HepG2 (cell line): ENCODE measurements around the gene LINGO3. TPM values are rescaled to one million over a fixed set of nuclear protein-coding genes. Genes with fewer than 3 reads are reported as not detected.

ENCODE experiments used
- ATAC-seq: fragments of 200-7000 bp; cut with Tn5 transposase; 3 replicates; pipeline ENCODE4 v1.9.1; 2020; ENCODE audit warnings: mild to moderate bottlenecking, moderate library complexity
- BruUV-seq: library from RNA; stranded (reverse); fragments of 400-500 nt; replicated peaks from 2 replicates; lab custom pipeline; 2021; lab: Mats Ljungman, UMichigan
- CTCF ChIA-PET: fragments of 300-600 bp; formaldehyde crosslinking; extraction: SDS; loops from one replicate; lab custom pipeline; 2021; ENCODE audit warnings: low total read pairs, inconsistent platforms, low intra/inter-chr PET ratio; lab: Yijun Ruan, JAX
- POLR2A ChIA-PET: fragments of 350-600 bp; sonication (Branson Sonifier 250); formaldehyde crosslinking; loops from one replicate; lab custom pipeline; 2020; ENCODE audit warnings: antibody characterized with exemption, inconsistent platforms; lab: Yijun Ruan, JAX
- DNase-seq: peaks from one replicate; pipeline ENCODE4 v3.0.0-alpha.2; 2015; ENCODE audit warnings: low spot score
- FAIRE-seq: peaks from 3 replicates; lab custom pipeline; 2011; peaks lifted over from hg19 to GRCh38; lab: Jason Lieb, UNC
- H2AFZ ChIP-seq: one replicate; pipeline ENCODE4 v1.6.1; 2011; ENCODE audit warnings: low read length, inconsistent platforms
- H3K27ac ChIP-seq: fragments of 300-600 bp; 3 replicates; pipeline ENCODE4 v1.8.0; 2011; ENCODE audit warnings: mixed run types, mild to moderate bottlenecking, mixed read lengths, low read length, inconsistent platforms; ENCODE audit not compliant: insufficient read depth; ENCODE audit errors: extremely low read length
- H3K27me3 ChIP-seq, 2 experiments: fragments of 200-600 bp in 1 of 2; 2 replicates in 1 of 2; 3 replicates in 1 of 2; pipeline versions ENCODE4 v1.6.0 to v1.8.0; 2011; ENCODE audit warnings: low read length in 2 of 2, mild to moderate bottlenecking in 2 of 2, moderate library complexity in 2 of 2, inconsistent platforms in 1 of 2; ENCODE audit not compliant: insufficient read depth in 2 of 2, control insufficient read depth in 1 of 2
- H3K36me3 ChIP-seq, 2 experiments: fragments of 200-600 bp in 1 of 2; replicated peaks in 1 of 2; 2 replicates in 1 of 2; 3 replicates in 1 of 2; pipeline versions ENCODE4 v1.5.1 to v1.8.0; 2011; ENCODE audit warnings: low read length in 2 of 2, inconsistent platforms in 1 of 2; ENCODE audit not compliant: insufficient read depth in 2 of 2, control insufficient read depth in 1 of 2
- H3K4me1 ChIP-seq: 2 replicates; pipeline ENCODE4 v1.5.1; 2012; ENCODE audit warnings: low read length, inconsistent platforms; ENCODE audit not compliant: insufficient read depth
- H3K4me2 ChIP-seq: 2 replicates; pipeline ENCODE4 v1.6.0; 2011; ENCODE audit warnings: low read depth, low read length, inconsistent platforms
- H3K4me3 ChIP-seq, 3 experiments: fragments of 200-600 bp in 1 of 3; sonication (generic), shearing (Covaris generic) in 1 of 3; replicated peaks in 1 of 3; 2 replicates each; pipeline ENCODE4 v1.5.1; 2011 to 2016; ENCODE audit warnings: low read length in 3 of 3, inconsistent platforms in 2 of 3, low read depth in 2 of 3, mild to moderate bottlenecking in 2 of 3, control low read depth in 1 of 3, mixed read lengths in 1 of 3; ENCODE audit not compliant: insufficient read depth in 1 of 3
- H3K79me2 ChIP-seq: one replicate; pipeline ENCODE4 v1.6.1; 2011; ENCODE audit warnings: low read length, inconsistent platforms; ENCODE audit not compliant: insufficient read depth
- H3K9ac ChIP-seq: 2 replicates; pipeline ENCODE4 v1.6.0; 2011; ENCODE audit warnings: mild to moderate bottlenecking, low read depth, low read length, inconsistent platforms; ENCODE audit not compliant: insufficient read depth
- H3K9me3 ChIP-seq: 2 replicates; pipeline ENCODE4 v1.5.1; 2012; ENCODE audit warnings: mild to moderate bottlenecking, low read length
- H4K20me1 ChIP-seq: 2 replicates; pipeline ENCODE4 v1.6.0; 2011; ENCODE audit warnings: inconsistent platforms, mild to moderate bottlenecking, low read length, moderate library complexity; ENCODE audit not compliant: insufficient read depth
- ETV5 ChIP-seq: IDR thresholded peaks from 2 replicates; pipeline ENCODE4 v1.6.1; 2018; ENCODE audit warnings: missing biosample characterization, missing genetic modification reagents, inconsistent platforms, borderline replicate concordance
- HNF1B ChIP-seq: sonication (generic); formaldehyde crosslinking; IDR thresholded peaks from 2 replicates; pipeline ENCODE4 v1.5.1; 2020; ENCODE audit warnings: mild to moderate bottlenecking, moderate library complexity, missing genetic modification reagents
- SMAD1 ChIP-seq: sonication (generic); formaldehyde crosslinking; IDR thresholded peaks from 2 replicates; pipeline ENCODE4 v1.4.0; 2020; ENCODE audit warnings: missing genetic modification reagents, low read depth, mild to moderate bottlenecking, borderline replicate concordance
- TRIM22 ChIP-seq: fragments of 450-650 bp; IDR thresholded peaks from 2 replicates; pipeline ENCODE4 v1.6.1; 2017
- YEATS4 ChIP-seq: sonication (generic); formaldehyde crosslinking; IDR thresholded peaks from 2 replicates; pipeline ENCODE4 v1.4.0; 2020; ENCODE audit warnings: missing genetic modification reagents, borderline replicate concordance
- ZBTB7A ChIP-seq: sonication (generic); formaldehyde crosslinking; IDR thresholded peaks from 2 replicates; pipeline ENCODE4 v1.8.0; 2022; ENCODE audit warnings: mild to moderate bottlenecking, missing genetic modification reagents
- ZNF121 ChIP-seq: sonication (generic); formaldehyde crosslinking; IDR thresholded peaks from 2 replicates; pipeline ENCODE4 v1.5.0; 2020; ENCODE audit warnings: mild to moderate bottlenecking, missing genetic modification reagents
- WGBS: methylation state at CpG from one replicate; pipeline ENCODE4 v1.1.6; 2017; ENCODE audit warnings: low lambda C conversion rate; 5-methylcytosine and 5-hydroxymethylcytosine counted together
- in situ Hi-C: cut with HindIII; loops from 2 replicates; pipeline ENCODE4 v1.10.0; 2017; ENCODE audit warnings: low pct_unique_long_range_greater_than_20kb; ENCODE audit not compliant: extremely low pct_ligation_motif_present
- intact Hi-C: fragments of 100-400 bp; cut with micrococcal nuclease; formaldehyde crosslinking; loops from one replicate; pipeline ENCODE4 v1.10.0; 2022; ENCODE audit not compliant: unreplicated experiment
- polyA plus RNA-seq, 8 experiments: library from polyadenylated mRNA; depleted of rRNA in 3 of 8; stranded (reverse) in 7 of 8; unstranded in 1 of 8; fragments of >200 nt; fragmentation: Illumina TruSeq in 4 of 8; extraction: Trizol in 4 of 8; gene quantifications; 2 replicates each; pipeline versions ENCODE4 v1.2.1 to v1.2.3, GENCODE V29; 2011 to 2016; ENCODE audit warnings: low read depth in 4 of 8, missing spikeins in 1 of 8, mixed read lengths in 1 of 8; ENCODE audit not compliant: insufficient read depth in 1 of 8
- total RNA-seq, 5 experiments: library from RNA; depleted of rRNA; stranded (reverse); fragments of >200 nt; fragmentation: Illumina TruSeq; extraction: Trizol; gene quantifications; 2 replicates each; pipeline ENCODE4 v1.2.3, GENCODE V29; 2016; ENCODE audit warnings: low read depth in 1 of 5

The LINGO3 gene
- total and polyA plus RNA-seq, 2 of the 13 experiments (the other 11 are each of a cell fraction or from before 2014, with no cell fraction given), result not detected

- in situ Hi-C loops, result no loop called here
- H3K9me3 ChIP-seq, result no peaks in the 10 kb centered on the region
Measured at GRCh38 chr19:2282862-2283237, 25.1 kb downstream of the LINGO3 start.

GRCh38 chr19:2282062-2282861 lies 25.7 kb downstream of the LINGO3 start, which contains the start of gene PEAK3:
PEAK3 (minus strand) TSS chr19:2282175; CDS start chr19:2280931, 1,244 bp downstream.
- H3K27me3 ChIP-seq, result peaks cover 2 to 33% of the 10 kb centered on the region in 2 experiments; a peak in 4 of 5 replicates
- peak within 1 kb of the TSS in 2 of 3 experiments; percentile 23 to 57; a peak in 3 of 6 replicates for H3K4me3 ChIP-seq
- intact Hi-C loops, result no loop called here
- H3K4me1 ChIP-seq, result peaks cover 21% of the 10 kb centered on the region
- no peak within 1 kb of the TSS for H3K9ac ChIP-seq
- no peaks in the 10 kb centered on the region for H3K79me2 ChIP-seq
- ChIA-PET CTCF (no interaction called here), POLR2A (no interaction called here)
- ATAC-seq, result peak; percentile 70
- WGBS, result 30% methylated on average over 20 of the region's 41 CpGs
- no peak for FAIRE-seq
- H3K9me3 ChIP-seq, result no peaks in the 10 kb centered on the region
- H3K27ac ChIP-seq, result no peak within 1 kb of the TSS
- H4K20me1 ChIP-seq, result peaks cover 2% of the 10 kb centered on the region; the same call in 1 of the 2 replicates
- in situ Hi-C loops, result no loop called here
- H2AFZ ChIP-seq, result no peak within 1 kb of the TSS
- no peak for DNase-seq
- no peaks in the 10 kb centered on the region for H3K36me3 ChIP-seq
- peak within 1 kb of the TSS; percentile 62; the same call in 1 of the 2 replicates for H3K4me2 ChIP-seq
- no TSS peak for BruUV-seq
- TF ChIP-seq HNF1B (CRISPR knock-in tag), result peak; percentile 37; the same call in 1 of the 2 replicates
- peak; percentile 47; the same call in 1 of the 2 replicates for TF ChIP-seq ETV5 (CRISPR knock-in tag)
- peak; percentile 29; the same call in 1 of the 2 replicates for TF ChIP-seq ZBTB7A

More at GRCh38 chr19:2282862-2283237, 25.1 kb downstream of the LINGO3 start:
- 45% methylated on average over 5 of the region's 11 CpGs for WGBS
- Histone ChIP-seq H3K4me1 (peaks cover 27% of the 10 kb centered on the region), H2AFZ (no peak overlapping the region), H4K20me1 (peaks cover 2% of the 10 kb centered on the region), H3K27ac (no peak overlapping the region), H3K9ac (no peak overlapping the region), H3K27me3 (peaks cover 4 to 39% of the 10 kb centered on the region in 2 experiments; a peak in 4 of 5 replicates), H3K79me2 (no peaks in the 10 kb centered on the region), H3K4me2 (no peak overlapping the region), H3K36me3 (no peaks in the 10 kb centered on the region), H3K4me3 (no peak overlapping the region)
- ChIA-PET CTCF (no interaction called here), POLR2A (no interaction called here)
- FAIRE-seq (no peak), DNase-seq (no peak), ATAC-seq (no peak)
- BruUV-seq, result no TSS peak
- TF ChIP-seq SMAD1 (no peak), ZNF121 (CRISPR knock-in tag) (peak; percentile 57), TRIM22 (no peak), YEATS4 (CRISPR knock-in tag) (no peak)
- intact Hi-C loops, result no loop called here
